Measurements from ENCODE around the gene GBX1. TPM values are rescaled to one million over a fixed set of nuclear protein-coding genes. Genes with fewer than 3 reads are reported as not detected.

Gene GBX1
- polyA plus RNA-seq, 1 donor from 2014 or later = not detected

DNA sequence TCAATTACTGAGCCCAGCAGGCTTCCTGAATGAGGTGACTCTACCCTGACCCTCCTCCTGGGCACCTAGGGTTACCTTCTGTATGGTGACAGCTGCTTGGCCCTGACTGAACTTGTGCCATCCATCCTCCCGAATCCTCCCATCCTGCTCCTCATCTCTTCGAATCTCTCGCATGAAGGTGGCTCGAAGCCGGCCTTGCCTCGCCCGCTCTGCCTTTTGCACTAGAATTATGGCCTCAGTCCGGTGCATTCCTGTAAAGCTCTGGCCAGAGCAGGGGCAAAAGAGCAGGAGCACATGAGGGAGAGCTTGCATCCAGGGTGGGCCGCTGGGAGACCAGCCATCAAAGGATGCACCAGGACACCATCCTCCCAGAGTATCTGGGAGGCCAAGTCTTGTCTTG, 35.3 kb upstream of the GBX1 start:
- Histone ChIP-seq H3K9me2 (ENCODE audit: insufficient read depth, low read length) (no peaks in the 10 kb centered on the region), H3K79me2 (replicated peaks; ENCODE audit: insufficient read depth, low read length) (no peaks in the 10 kb centered on the region), H3K9me3 (ENCODE audit: low read length) (no peaks in the 10 kb centered on the region), H4K20me1 (ENCODE audit: insufficient read depth) (no peaks in the 10 kb centered on the region), H3F3A (ENCODE audit: insufficient read depth, low read length, poor library complexity, severe bottlenecking) (no peaks in the 10 kb centered on the region), H3K27me3 (ENCODE audit: insufficient read depth, low read depth, low read length) (no peaks in the 10 kb centered on the region), H3K36me3 (ENCODE audit: insufficient read depth, low read length) (no peaks in the 10 kb centered on the region), H3K9ac (ENCODE audit: low read length) (no peak overlapping the region), H3K27ac (ENCODE audit: low read length) (no peak overlapping the region), H2AFZ (ENCODE audit: low read depth, low read length) (no peak overlapping the region), H3K4me2 (ENCODE audit: low read length) (no peak overlapping the region), H3K4me3 (ENCODE audit: low read length) (no peak overlapping the region)
- TF ChIP-seq MXI1 (conservative IDR thresholded peaks at IDR 0.05; ENCODE audit: poor library complexity, severe bottlenecking) = no peak

DNA sequence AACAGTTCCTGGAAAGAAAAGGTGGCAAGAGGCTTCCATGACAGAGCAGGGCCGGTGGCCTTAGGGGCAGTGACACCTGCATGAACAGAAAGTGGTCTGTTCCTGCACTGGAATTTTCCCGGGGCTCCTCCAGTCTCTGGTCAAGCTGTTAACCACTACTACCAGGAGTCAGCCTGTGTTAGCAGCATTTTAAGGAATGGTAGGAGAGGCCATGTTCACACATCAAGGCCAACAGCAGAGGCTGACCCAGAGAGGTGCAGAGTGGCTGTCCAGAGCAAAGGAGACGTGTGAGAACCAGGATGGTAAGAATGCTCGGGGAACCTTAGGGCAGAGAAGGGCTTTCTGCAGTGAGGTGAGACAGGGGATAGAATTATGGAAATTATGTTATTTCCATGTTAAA, 34.3 kb upstream of the GBX1 start:
- Histone ChIP-seq H2AFZ (ENCODE audit: low read depth, low read length) (no peak overlapping the region), H3K4me2 (ENCODE audit: low read length) (no peak overlapping the region), H3K79me2 (replicated peaks; ENCODE audit: insufficient read depth, low read length) (no peaks in the 10 kb centered on the region), H3K4me3 (ENCODE audit: low read length) (no peak overlapping the region), H3K9me3 (ENCODE audit: low read length) (no peaks in the 10 kb centered on the region), H3K27ac (ENCODE audit: low read length) (no peak overlapping the region), H3K36me3 (ENCODE audit: insufficient read depth, low read length) (no peaks in the 10 kb centered on the region), H3K27me3 (ENCODE audit: insufficient read depth, low read depth, low read length) (no peaks in the 10 kb centered on the region), H3K9me2 (ENCODE audit: insufficient read depth, low read length) (no peaks in the 10 kb centered on the region), H3F3A (ENCODE audit: insufficient read depth, low read length, poor library complexity, severe bottlenecking) (no peaks in the 10 kb centered on the region), H4K20me1 (ENCODE audit: insufficient read depth) (no peaks in the 10 kb centered on the region), H3K9ac (ENCODE audit: low read length) (no peak overlapping the region)
- TF ChIP-seq MXI1 (conservative IDR thresholded peaks at IDR 0.05; ENCODE audit: poor library complexity, severe bottlenecking) (no peak), POLR2AphosphoS5 (IDR thresholded peaks at IDR 0.05) (no peak), EZH2 (IDR thresholded peaks at IDR 0.05; ENCODE audit: borderline replicate concordance, insufficient read depth, low read length, poor library complexity, severe bottlenecking) (no peak), SMC3 (conservative IDR thresholded peaks at IDR 0.05; ENCODE audit: poor library complexity) (no peak), TAF1 (IDR thresholded peaks at IDR 0.05; ENCODE audit: low read depth) (no peak)

DNA sequence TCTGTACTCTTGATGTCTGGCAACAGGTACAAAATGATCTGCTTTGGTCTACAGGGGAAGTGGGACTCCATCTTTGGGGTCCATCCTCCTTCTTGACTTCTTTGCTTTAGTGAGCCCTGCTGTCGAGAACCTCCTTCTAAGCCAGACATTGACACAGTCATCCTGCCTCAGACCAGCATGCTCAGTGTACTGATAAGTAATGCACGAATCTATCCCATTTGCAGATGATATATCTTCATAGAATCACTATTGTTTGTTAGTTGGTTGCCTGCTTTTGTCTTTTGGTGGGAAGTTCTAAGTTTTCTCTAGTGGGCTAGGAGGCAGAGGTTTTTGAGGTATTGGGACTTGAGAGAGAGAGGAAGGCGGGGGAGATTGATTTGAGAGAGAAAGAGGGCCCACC, 33.9 kb upstream of the GBX1 start:
- Histone ChIP-seq H2AFZ (ENCODE audit: low read depth, low read length) (no peak overlapping the region), H3K9me3 (ENCODE audit: low read length) (no peaks in the 10 kb centered on the region), H3K9ac (ENCODE audit: low read length) (no peak overlapping the region), H3K9me2 (ENCODE audit: insufficient read depth, low read length) (no peaks in the 10 kb centered on the region), H3K4me2 (ENCODE audit: low read length) (no peak overlapping the region), H3K27me3 (ENCODE audit: insufficient read depth, low read depth, low read length) (no peaks in the 10 kb centered on the region), H3F3A (ENCODE audit: insufficient read depth, low read length, poor library complexity, severe bottlenecking) (no peaks in the 10 kb centered on the region), H3K36me3 (ENCODE audit: insufficient read depth, low read length) (no peaks in the 10 kb centered on the region), H4K20me1 (ENCODE audit: insufficient read depth) (no peaks in the 10 kb centered on the region), H3K79me2 (replicated peaks; ENCODE audit: insufficient read depth, low read length) (no peaks in the 10 kb centered on the region), H3K4me3 (ENCODE audit: low read length) (no peak overlapping the region), H3K27ac (ENCODE audit: low read length) (no peak overlapping the region)
- TF ChIP-seq MXI1 (conservative IDR thresholded peaks at IDR 0.05; ENCODE audit: poor library complexity, severe bottlenecking) (no peak), RAD21 (conservative IDR thresholded peaks at IDR 0.05) (no peak), EP300 (conservative IDR thresholded peaks at IDR 0.05; ENCODE audit: poor library complexity, severe bottlenecking) (no peak), TAF1 (IDR thresholded peaks at IDR 0.05; ENCODE audit: low read depth) (no peak), POLR2AphosphoS5 (IDR thresholded peaks at IDR 0.05) (no peak), EZH2 (IDR thresholded peaks at IDR 0.05; ENCODE audit: borderline replicate concordance, insufficient read depth, low read length, poor library complexity, severe bottlenecking) (no peak), SMC3 (conservative IDR thresholded peaks at IDR 0.05; ENCODE audit: poor library complexity) (no peak)
- TF ChIP-seq, protein P1, sequence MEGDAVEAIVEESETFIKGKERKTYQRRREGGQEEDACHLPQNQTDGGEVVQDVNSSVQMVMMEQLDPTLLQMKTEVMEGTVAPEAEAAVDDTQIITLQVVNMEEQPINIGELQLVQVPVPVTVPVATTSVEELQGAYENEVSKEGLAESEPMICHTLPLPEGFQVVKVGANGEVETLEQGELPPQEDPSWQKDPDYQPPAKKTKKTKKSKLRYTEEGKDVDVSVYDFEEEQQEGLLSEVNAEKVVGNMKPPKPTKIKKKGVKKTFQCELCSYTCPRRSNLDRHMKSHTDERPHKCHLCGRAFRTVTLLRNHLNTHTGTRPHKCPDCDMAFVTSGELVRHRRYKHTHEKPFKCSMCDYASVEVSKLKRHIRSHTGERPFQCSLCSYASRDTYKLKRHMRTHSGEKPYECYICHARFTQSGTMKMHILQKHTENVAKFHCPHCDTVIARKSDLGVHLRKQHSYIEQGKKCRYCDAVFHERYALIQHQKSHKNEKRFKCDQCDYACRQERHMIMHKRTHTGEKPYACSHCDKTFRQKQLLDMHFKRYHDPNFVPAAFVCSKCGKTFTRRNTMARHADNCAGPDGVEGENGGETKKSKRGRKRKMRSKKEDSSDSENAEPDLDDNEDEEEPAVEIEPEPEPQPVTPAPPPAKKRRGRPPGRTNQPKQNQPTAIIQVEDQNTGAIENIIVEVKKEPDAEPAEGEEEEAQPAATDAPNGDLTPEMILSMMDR (IDR thresholded peaks at IDR 0.05; ENCODE audit: poor library complexity, severe bottlenecking) = no peak
- TF ChIP-seq, protein P2, sequence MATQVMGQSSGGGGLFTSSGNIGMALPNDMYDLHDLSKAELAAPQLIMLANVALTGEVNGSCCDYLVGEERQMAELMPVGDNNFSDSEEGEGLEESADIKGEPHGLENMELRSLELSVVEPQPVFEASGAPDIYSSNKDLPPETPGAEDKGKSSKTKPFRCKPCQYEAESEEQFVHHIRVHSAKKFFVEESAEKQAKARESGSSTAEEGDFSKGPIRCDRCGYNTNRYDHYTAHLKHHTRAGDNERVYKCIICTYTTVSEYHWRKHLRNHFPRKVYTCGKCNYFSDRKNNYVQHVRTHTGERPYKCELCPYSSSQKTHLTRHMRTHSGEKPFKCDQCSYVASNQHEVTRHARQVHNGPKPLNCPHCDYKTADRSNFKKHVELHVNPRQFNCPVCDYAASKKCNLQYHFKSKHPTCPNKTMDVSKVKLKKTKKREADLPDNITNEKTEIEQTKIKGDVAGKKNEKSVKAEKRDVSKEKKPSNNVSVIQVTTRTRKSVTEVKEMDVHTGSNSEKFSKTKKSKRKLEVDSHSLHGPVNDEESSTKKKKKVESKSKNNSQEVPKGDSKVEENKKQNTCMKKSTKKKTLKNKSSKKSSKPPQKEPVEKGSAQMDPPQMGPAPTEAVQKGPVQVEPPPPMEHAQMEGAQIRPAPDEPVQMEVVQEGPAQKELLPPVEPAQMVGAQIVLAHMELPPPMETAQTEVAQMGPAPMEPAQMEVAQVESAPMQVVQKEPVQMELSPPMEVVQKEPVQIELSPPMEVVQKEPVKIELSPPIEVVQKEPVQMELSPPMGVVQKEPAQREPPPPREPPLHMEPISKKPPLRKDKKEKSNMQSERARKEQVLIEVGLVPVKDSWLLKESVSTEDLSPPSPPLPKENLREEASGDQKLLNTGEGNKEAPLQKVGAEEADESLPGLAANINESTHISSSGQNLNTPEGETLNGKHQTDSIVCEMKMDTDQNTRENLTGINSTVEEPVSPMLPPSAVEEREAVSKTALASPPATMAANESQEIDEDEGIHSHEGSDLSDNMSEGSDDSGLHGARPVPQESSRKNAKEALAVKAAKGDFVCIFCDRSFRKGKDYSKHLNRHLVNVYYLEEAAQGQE (IDR thresholded peaks at IDR 0.05; ENCODE audit: borderline replicate concordance) = no peak

All from neural cell (in vitro differentiated cells).